ENCODE data around the gene RIOX2. TPM values are rescaled to one million over a fixed set of nuclear protein-coding genes. Genes with fewer than 3 reads are reported as not detected.

RIOX2 gene
- total RNA-seq, 2 experiments from 2014 or later: 26.3 to 32.6 TPM

DNA sequence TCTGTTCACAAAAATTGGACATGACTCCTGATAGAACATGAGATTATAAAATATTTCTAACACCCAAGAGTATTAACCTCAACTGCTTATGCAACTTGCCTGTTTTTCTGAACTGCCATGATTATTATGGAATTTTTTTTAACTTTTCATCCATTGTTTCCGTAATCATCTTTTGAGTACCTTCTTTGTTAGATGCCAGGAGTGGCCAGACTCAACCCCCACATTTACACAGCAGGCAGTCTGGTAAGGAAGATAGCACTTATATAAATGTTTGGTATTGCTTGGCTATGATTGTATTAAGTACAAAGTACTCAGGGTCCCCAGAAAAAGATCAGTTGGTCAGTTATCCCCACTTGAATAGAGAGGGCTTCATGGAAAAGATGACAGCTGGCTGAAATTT, 76.1 kb downstream of the RIOX2 start:
- CTCF ChIA-PET: no interaction called here
- H3K4me3 Mint-ChIP-seq: no peak overlapping the region
- peaks cover 3% of the 10 kb centered on the region for H3K4me1 Mint-ChIP-seq (ENCODE audit: low read depth)
- intact Hi-C loops (cut with micrococcal nuclease): loop anchor here (5.0 kb wide), 1 partner anchor 104 kb away; no protein-coding TSS in a partner anchor
- H3K9me3 Mint-ChIP-seq: no peaks in the 10 kb centered on the region
- H3K27ac Mint-ChIP-seq: no peak overlapping the region
- peaks cover 7% of the 10 kb centered on the region for H3K36me3 Mint-ChIP-seq (ENCODE audit: low read depth)
- DNase-seq: no peak
- H3K27me3 Mint-ChIP-seq (ENCODE audit: low read depth): no peaks in the 10 kb centered on the region

DNA sequence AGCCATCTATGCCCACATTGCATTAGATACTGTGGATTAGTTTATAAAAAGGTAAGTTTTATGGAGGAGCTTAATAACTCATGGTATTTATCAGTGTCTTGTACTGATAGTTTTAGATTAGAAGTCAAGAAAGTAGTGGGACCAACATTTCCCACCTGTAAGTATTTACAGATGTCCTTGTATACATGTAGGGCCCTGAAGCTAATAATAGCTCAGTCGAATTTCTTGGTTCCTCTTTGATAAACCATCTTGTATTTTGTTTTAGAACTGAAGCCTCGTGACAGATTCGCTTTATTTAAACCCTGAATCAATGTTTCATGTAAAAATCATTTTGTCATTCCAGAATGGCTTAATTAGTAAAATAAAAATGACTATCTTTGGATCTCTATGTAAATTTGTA, 77.0 kb downstream of the RIOX2 start:
- Mint-ChIP-seq H3K27me3 (ENCODE audit: low read depth) (no peaks in the 10 kb centered on the region), H3K4me1 (ENCODE audit: low read depth) (no peaks in the 10 kb centered on the region), H3K27ac (no peak overlapping the region), H3K4me3 (no peak overlapping the region), H3K9me3 (no peaks in the 10 kb centered on the region), H3K36me3 (ENCODE audit: low read depth) (peaks cover 5% of the 10 kb centered on the region)
- intact Hi-C loops (cut with micrococcal nuclease): loop anchor here (5.0 kb wide), 1 partner anchor 103 kb away; no protein-coding TSS in a partner anchor
- no peak for DNase-seq
- CTCF ChIA-PET: interaction anchor here (0.9 to 1.0 kb wide), 2 partner anchors 36 to 101 kb away, joined by 4 read pairs; no protein-coding TSS in a partner anchor

DNA sequence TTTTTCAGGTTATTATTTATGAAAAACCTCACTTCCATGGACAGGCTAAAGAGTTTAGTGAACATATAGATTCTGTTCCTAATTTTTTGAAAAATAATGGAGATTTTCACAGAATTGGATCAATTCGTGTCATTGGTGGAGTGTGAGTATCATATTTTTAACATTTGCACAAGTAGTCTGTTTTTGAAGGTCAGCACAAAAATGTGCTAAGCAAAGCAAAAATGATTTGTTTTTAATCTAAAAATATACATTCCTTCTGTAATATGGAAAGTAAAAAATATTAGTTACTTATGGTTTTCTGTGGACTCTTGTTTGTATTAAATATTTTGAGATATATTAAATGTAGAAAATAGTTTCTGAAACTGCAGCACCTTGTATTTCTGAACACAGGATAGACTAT, 79.4 kb downstream of the RIOX2 start:
- intact Hi-C loops (cut with micrococcal nuclease): no loop called here
- CTCF ChIA-PET: no interaction called here
- H3K27ac Mint-ChIP-seq: no peak overlapping the region
- peaks cover 5% of the 10 kb centered on the region for H3K36me3 Mint-ChIP-seq (ENCODE audit: low read depth)
- H3K9me3 Mint-ChIP-seq: no peaks in the 10 kb centered on the region
- no peaks in the 10 kb centered on the region for H3K4me1 Mint-ChIP-seq (ENCODE audit: low read depth)
- no peaks in the 10 kb centered on the region for H3K27me3 Mint-ChIP-seq (ENCODE audit: low read depth)
- DNase-seq: no peak
- no peak overlapping the region for H3K4me3 Mint-ChIP-seq

Other genes with a start within 250 kb of the RIOX2 start
- gene ARL6, start 207.7 kb downstream of the RIOX2 start, total RNA-seq: 1 to 10 TPM; 3.0 to 4.7 TPM
- 1 to 10 TPM; 1.3 to 1.7 TPM for gene CRYBG3, start 150.4 kb downstream of the RIOX2 start, total RNA-seq
- not detected for gene GABRR3, start 62.9 kb upstream of the RIOX2 start, total RNA-seq
- not detected for gene OR5AC2, start 114.7 kb upstream of the RIOX2 start, total RNA-seq
- gene OR5H1, start 158.3 kb upstream of the RIOX2 start, total RNA-seq: not detected
- gene OR5H14, start 175.0 kb upstream of the RIOX2 start, total RNA-seq: not detected
- gene OR5H15, start 194.3 kb upstream of the RIOX2 start, total RNA-seq: not detected